HCT116 (cell line): ENCODE data around the gene ZAP70.

Experiments used
- ELF1 ChIP-seq: IDR thresholded peaks from 2 replicates; pipeline ENCODE4 v1.6.1; 2012; ENCODE audit warnings: low read depth, borderline replicate concordance
- TF ChIP-seq, protein P1 (sequence below), 3 experiments: fragments of 200-600 bp in 1 of 3; sonication (generic) in 1 of 3; IDR thresholded peaks in 2 of 3; conservative IDR thresholded peaks in 1 of 3; 2 replicates each; pipeline ENCODE4 v1.5.1; 2012 to 2017; ENCODE audit warnings: low read depth in 2 of 3, low read length in 2 of 3, antibody characterized with exemption in 1 of 3, borderline replicate concordance in 1 of 3, control low read depth in 1 of 3, mild to moderate bottlenecking in 1 of 3, mixed read lengths in 1 of 3, mixed run types in 1 of 3, moderate library complexity in 1 of 3; ENCODE audit not compliant: insufficient read depth in 1 of 3

DNA sequence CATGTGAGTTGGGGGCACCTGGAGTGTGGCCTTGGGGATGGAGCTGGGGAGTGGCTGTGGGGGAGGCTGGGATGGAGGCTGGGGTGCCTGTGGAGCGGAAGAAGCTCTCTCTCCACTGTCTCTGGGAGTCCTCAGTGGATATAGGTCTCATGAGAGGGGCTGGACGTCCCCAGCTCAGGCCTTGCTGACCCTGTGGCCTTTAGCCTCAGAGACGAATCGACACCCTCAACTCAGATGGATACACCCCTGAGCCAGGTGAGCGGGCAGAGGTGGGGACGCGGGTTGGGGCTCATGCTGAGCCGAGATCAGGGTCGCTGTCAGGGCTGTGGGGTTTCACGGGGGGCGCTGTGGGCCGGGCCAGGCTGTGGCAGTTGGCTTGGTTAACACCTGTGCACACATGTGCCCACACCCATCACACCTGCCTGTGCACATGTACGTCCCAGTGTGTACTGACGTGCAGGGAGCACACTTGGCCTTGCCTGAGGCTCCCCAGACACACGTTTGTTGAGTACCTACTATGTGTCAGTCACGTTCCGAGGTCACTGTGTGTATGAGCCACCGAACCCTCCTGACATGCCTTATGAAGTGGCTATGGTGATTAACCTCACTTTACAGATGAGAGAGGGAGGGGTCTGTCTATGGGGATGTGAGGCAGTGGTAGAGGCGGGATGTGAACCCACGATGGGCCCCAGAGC, 20.1 kb downstream of the ZAP70 start:
- TF ChIP-seq, protein P1, sequence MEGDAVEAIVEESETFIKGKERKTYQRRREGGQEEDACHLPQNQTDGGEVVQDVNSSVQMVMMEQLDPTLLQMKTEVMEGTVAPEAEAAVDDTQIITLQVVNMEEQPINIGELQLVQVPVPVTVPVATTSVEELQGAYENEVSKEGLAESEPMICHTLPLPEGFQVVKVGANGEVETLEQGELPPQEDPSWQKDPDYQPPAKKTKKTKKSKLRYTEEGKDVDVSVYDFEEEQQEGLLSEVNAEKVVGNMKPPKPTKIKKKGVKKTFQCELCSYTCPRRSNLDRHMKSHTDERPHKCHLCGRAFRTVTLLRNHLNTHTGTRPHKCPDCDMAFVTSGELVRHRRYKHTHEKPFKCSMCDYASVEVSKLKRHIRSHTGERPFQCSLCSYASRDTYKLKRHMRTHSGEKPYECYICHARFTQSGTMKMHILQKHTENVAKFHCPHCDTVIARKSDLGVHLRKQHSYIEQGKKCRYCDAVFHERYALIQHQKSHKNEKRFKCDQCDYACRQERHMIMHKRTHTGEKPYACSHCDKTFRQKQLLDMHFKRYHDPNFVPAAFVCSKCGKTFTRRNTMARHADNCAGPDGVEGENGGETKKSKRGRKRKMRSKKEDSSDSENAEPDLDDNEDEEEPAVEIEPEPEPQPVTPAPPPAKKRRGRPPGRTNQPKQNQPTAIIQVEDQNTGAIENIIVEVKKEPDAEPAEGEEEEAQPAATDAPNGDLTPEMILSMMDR (IDR thresholded peaks at IDR 0.05 in 2 of 3, conservative IDR thresholded peaks at IDR 0.05 in 1 of 3; ENCODE audit: borderline replicate concordance in 1 of 3, insufficient read depth in 1 of 3, low read depth in 2 of 3, low read length in 2 of 3), result no peak
- no peak for TF ChIP-seq ELF1
